Activated CD8-positive, alpha-beta memory T cell treated with anti-CD3 and anti-CD28 coated beads for 4 hours (primary cell): ENCODE results near the gene CARS1.

Experiments used
- DNase-seq, 2 donors: peaks; one replicate each; pipeline ENCODE4 v3.0.0-alpha.2; 2020; ENCODE audit warnings: low read depth in 2 of 2

Gene CARS1

GRCh38 chr11:3009481-3009880, 47.7 kb downstream of the CARS1 start:
- DNase-seq: no peak

- no peak for DNase-seq
These were observed 48.4 kb downstream of the CARS1 start for GRCh38 chr11:3008746-3009336.

GRCh38 chr11:3007404-3008010, 49.7 kb downstream of the CARS1 start:
- DNase-seq: no peak

GRCh38 chr11:3006505-3007260, 50.5 kb downstream of the CARS1 start:
- DNase-seq: peak; percentile 24 to 28

GRCh38 chr11:3004481-3004880, 52.7 kb downstream of the CARS1 start:
- no peak for DNase-seq

- no peak for DNase-seq
These were observed 53.6 kb downstream of the CARS1 start for GRCh38 chr11:3003396-3004231.

- DNase-seq: no peak
These were observed 54.4 kb downstream of the CARS1 start for GRCh38 chr11:3002871-3003270.

GRCh38 chr11:3002351-3002861, 54.8 kb downstream of the CARS1 start:
- DNase-seq: no peak

GRCh38 chr11:3001496-3001895, 55.7 kb downstream of the CARS1 start:
- DNase-seq: no peak

- DNase-seq: no peak
These were observed 56.9 kb downstream of the CARS1 start for GRCh38 chr11:3000032-3000961.

GRCh38 chr11:2999464-2999998, 57.7 kb downstream of the CARS1 start:
- no peak for DNase-seq

GRCh38 chr11:2998073-2998850, 59.0 kb downstream of the CARS1 start:
- no peak for DNase-seq

GRCh38 chr11:2997406-2997805, 59.8 kb downstream of the CARS1 start:
- DNase-seq: no peak

GRCh38 chr11:2996976-2997375, 60.2 kb downstream of the CARS1 start:
- DNase-seq: no peak

GRCh38 chr11:2995893-2996554, 61.2 kb downstream of the CARS1 start:
- DNase-seq: no peak

GRCh38 chr11:2995031-2995561, 62.1 kb downstream of the CARS1 start:
- no peak for DNase-seq

- no peak for DNase-seq
These were observed 62.9 kb downstream of the CARS1 start for GRCh38 chr11:2994336-2994730.

GRCh38 chr11:2992997-2993325, 64.3 kb downstream of the CARS1 start:
- DNase-seq: no peak
